ENCODE results near the gene CBL.
"Not testable (repeated sequence)": the region's sequence is repeated elsewhere in the genome, so short reads cannot be mapped to it uniquely, and the experiment has no call there.

DNA sequence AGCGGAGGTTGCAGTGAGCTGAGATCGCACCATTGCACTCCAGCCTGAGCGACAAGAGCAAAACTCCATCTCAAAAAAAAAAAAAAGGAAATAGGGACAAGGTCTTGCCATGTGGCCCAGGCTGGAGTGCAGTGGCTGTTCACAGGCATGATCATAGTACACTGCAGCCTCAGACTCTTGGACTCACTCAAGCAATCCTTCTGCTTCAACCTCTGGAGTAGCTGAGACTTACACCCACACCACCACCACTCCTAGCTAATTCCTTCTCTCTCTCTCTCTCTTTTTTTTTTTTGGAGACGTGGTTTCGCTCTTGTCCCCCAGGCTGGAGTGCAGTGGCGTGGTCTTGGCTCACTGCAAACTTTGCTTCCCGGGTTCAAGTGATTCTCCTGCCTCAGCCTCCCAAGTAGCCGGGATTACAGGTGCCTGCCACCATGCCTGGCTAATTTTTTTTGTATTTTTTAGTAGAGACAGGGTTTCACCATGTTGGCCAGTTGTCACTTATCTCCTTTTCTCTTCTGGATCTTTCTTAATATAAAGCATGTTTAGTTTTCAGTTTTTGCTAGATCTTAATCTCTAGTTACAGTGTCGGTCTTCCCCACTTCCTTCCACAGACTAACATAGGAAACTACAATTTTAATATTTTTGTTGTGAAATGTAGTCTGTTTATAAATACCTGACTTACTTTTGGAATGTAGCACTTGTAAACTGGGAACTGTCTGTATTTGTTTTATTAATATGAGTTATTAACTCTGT is 22.6 kb downstream of the CBL start:
- TF ChIP-seq ZNF670 (tag by site-specific recombination; IDR thresholded peaks at IDR 0.05; ENCODE audit: low read depth); GLI2 (tag by site-specific recombination; IDR thresholded peaks at IDR 0.05; ENCODE audit: borderline replicate concordance, low read depth); ZNF548 (tag by site-specific recombination; IDR thresholded peaks at IDR 0.05); ZNF302 (tag by site-specific recombination; IDR thresholded peaks at IDR 0.05; ENCODE audit: low read depth); ZNF174 (tag by site-specific recombination; IDR thresholded peaks at IDR 0.05); BCL11A (tag by site-specific recombination; IDR thresholded peaks at IDR 0.05; ENCODE audit: low read depth); ZNF391 (tag by site-specific recombination; IDR thresholded peaks at IDR 0.05; ENCODE audit: borderline replicate concordance, low read depth); ZNF138 (tag by site-specific recombination; IDR thresholded peaks at IDR 0.05; ENCODE audit: borderline replicate concordance): not testable (repeated sequence)
- TF ChIP-seq, protein P1, sequence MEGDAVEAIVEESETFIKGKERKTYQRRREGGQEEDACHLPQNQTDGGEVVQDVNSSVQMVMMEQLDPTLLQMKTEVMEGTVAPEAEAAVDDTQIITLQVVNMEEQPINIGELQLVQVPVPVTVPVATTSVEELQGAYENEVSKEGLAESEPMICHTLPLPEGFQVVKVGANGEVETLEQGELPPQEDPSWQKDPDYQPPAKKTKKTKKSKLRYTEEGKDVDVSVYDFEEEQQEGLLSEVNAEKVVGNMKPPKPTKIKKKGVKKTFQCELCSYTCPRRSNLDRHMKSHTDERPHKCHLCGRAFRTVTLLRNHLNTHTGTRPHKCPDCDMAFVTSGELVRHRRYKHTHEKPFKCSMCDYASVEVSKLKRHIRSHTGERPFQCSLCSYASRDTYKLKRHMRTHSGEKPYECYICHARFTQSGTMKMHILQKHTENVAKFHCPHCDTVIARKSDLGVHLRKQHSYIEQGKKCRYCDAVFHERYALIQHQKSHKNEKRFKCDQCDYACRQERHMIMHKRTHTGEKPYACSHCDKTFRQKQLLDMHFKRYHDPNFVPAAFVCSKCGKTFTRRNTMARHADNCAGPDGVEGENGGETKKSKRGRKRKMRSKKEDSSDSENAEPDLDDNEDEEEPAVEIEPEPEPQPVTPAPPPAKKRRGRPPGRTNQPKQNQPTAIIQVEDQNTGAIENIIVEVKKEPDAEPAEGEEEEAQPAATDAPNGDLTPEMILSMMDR (tag by site-specific recombination; IDR thresholded peaks at IDR 0.05): not testable (repeated sequence)
- TF ChIP-seq, protein P2, sequence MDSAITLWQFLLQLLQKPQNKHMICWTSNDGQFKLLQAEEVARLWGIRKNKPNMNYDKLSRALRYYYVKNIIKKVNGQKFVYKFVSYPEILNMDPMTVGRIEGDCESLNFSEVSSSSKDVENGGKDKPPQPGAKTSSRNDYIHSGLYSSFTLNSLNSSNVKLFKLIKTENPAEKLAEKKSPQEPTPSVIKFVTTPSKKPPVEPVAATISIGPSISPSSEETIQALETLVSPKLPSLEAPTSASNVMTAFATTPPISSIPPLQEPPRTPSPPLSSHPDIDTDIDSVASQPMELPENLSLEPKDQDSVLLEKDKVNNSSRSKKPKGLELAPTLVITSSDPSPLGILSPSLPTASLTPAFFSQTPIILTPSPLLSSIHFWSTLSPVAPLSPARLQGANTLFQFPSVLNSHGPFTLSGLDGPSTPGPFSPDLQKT (IDR thresholded peaks at IDR 0.05; ENCODE audit: borderline replicate concordance, low read depth, low read length): not testable (repeated sequence)
- TF ChIP-seq, protein P3, sequence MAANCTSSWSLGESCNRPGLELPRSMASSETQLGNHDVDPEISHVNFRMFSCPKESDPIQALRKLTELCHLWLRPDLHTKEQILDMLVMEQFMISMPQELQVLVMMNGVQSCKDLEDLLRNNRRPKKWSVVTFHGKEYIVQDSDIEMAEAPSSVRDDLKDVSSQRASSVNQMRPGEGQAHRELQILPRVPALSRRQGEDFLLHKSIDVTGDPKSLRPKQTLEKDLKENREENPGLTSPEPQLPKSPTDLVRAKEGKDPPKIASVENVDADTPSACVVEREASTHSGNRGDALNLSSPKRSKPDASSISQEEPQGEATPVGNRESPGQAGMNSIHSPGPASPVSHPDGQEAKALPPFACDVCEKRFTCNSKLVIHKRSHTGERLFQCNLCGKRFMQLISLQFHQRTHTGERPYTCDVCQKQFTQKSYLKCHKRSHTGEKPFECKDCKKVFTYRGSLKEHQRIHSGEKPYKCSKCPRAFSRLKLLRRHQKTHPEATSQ (tag by site-specific recombination; IDR thresholded peaks at IDR 0.05): not testable (repeated sequence)
